RKO (cell line): ENCODE measurements around the gene CCL1.

Source experiments
- DNase-seq: peaks from one replicate; pipeline ENCODE4 v3.0.0-alpha.2; 2016; ENCODE audit warnings: low spot score

The CCL1 gene

DNA sequence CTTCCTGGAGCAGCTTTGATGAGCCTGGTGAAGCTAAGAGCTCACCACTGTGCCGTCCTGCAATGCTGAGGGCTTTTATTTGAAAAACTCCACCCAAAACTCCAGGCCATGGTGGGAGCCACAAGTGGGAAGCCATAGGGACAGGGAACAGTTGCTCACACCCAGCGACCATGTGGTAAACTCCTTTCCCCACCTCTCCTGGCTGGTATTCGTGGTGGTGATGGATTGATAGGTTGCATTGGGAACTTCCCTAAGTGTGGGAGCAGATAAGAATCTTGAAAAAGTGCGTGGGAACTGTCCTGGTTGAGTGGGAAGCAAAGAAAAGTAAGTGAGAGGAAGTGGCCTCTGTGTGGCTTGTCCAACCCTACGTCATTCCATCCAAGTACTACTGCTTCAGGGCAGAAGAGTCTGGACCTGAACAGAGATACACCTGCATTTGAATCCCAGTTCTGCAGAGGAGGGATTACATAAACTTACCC, at the start of gene CCL1:
CCL1 (minus strand) TSS at position 51 of the 479 bp plus-strand sequence. CDS start 72 bp downstream, outside the sequence.
- DNase-seq = no peak

DNA sequence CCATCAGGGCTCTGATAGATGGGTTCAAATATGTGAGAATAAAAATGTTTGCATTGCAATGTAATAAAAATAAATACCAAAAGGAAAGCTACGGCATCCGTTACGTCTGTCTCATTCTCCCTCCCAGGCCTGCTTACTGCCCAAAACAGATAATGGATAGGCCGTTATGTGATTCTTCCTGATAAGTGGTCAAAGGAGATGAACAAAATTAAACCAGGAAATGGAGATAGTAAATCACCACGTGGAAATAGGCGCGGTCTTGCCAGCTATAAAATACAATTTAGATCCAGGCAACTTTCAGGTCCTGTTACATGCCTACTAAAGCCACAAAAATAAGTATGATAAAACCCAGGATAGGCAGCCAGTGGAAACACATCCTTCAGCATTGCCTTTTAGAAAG, 49.5 kb upstream of the CCL1 start:
- DNase-seq = no peak

DNA sequence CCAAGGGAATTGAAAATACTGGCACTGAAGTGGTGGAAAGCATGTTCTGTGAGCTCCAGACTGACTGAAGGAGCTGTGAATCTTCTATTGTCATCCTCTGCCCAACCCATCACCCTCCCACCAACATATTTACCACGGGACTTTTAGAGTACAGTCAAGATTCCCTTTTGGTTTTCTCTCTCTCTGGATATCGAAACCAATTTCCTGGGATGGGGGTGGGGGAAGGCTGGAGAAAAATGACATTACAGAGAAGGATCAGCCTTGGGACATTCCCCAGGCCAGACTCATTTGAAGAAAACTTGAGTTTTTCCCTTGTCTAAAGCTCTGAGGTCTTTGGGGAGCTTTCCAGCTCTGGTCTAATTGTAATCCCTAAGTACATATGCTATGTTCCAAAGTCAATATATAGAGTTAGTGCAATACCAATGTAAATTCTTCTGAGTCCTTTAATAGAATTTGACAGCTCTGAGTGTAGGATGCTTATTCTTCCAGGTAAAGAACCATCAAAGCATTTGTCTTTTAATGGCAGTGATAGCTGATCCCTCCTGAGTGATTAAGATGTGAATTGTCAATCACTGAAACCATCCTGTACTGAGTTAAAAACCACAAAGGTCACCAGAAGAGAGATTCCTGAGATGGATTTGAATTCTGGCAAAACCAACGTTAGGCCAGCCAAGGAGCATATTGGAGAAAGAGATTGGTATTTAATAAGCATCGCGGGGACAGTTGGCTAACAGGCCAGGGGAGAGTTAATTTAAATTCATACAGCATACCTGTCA, 48.8 kb upstream of the CCL1 start:
- DNase-seq = no peak

GRCh38 chr17:34409352-34409751, 46.3 kb upstream of the CCL1 start:
- no peak for DNase-seq

GRCh38 chr17:34408439-34408838, 45.4 kb upstream of the CCL1 start:
- no peak for DNase-seq

DNA sequence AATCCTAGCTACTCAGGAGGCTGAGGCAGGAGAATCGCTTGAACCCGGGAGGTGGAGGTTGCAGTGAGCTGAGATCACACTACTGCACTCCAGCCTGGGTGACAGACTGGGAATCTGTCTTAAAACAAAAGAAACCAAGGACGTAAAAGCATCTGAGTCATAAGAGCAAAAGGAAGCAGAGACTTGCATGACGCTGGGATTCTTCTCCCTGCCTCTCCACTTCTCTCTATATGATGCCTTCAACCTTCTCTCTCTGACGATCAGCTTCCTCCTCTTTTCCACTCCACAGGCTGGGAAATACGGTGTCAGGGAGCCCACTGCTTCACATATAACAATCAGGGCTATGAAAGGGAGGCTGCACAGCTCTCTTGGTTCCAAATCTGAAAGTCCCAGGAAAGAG, 43.2 kb upstream of the CCL1 start:
- DNase-seq = no peak

- no peak for DNase-seq
Observed at GRCh38 chr17:34403006-34403405, 40.0 kb upstream of the CCL1 start.

GRCh38 chr17:34401165-34401564, 38.1 kb upstream of the CCL1 start:
- no peak for DNase-seq

GRCh38 chr17:34400301-34400931, 37.4 kb upstream of the CCL1 start:
- no peak for DNase-seq

DNA sequence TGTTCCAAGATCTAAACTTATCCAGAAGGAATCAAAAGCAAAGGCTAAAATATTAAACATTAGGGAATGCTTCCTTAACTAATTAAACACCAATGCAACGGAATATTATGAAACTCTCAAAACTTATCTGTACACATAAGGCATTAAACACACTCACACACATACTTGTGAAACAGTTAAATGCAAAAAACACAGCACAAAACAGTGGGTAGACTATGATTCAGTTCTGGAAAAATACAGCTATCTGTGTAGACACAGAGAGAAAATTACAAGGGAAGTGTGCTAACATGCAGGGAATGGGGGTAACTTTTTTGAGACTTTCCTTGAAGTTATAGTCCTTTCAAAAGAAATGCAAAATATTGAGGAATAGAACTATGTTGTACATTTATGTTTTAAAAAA, 36.7 kb upstream of the CCL1 start:
- DNase-seq = no peak

GRCh38 chr17:34398990-34399389, 36.0 kb upstream of the CCL1 start:
- no peak for DNase-seq

DNA sequence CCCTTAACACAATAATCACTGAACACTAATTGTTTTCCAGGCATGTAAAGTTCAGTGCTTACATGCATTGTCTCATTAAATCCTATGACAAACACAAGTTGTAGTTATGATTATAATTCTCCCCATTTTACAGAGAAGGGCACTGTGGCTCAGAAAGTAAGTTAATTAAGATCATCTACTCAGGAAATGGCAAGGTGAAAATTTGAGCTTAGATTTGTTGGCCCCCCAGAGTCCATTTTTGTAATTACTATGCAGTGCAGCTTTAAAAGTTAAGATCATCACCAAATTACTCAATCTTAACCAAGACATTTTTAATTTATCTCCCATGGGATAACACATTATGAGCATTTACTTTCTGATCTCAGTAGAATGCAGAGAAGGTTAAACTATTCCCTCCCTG, 34.2 kb upstream of the CCL1 start:
- no peak for DNase-seq

- no peak for DNase-seq
Observed at GRCh38 chr17:34393401-34393800, 30.4 kb upstream of the CCL1 start.

DNA sequence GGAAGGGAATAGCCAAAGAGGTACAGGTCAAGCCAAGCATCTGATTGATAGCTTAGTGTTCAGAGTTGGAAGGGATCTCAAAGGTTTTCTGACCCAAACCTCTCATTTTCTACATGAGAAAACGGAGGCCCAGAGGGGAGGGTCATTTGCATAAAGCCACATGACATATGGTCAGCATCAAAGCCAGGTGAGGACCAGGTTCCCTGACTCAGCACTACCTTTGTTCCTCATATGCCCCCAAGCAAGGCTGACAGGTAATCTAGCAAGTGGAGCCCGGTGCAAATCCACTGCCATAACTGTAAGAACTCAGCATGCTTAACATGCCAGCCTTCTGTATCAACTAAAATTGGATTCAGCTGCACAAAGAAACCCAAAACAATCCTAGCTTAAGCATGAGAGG, 28.2 kb upstream of the CCL1 start:
- DNase-seq = no peak

- DNase-seq = no peak
Observed at GRCh38 chr17:34390649-34391048, 27.6 kb upstream of the CCL1 start.

GRCh38 chr17:34389126-34389750, 26.2 kb upstream of the CCL1 start:
- no peak for DNase-seq

GRCh38 chr17:34387566-34387965, 24.5 kb upstream of the CCL1 start:
- no peak for DNase-seq

GRCh38 chr17:34386697-34387550, 23.9 kb upstream of the CCL1 start:
- no peak for DNase-seq

DNA sequence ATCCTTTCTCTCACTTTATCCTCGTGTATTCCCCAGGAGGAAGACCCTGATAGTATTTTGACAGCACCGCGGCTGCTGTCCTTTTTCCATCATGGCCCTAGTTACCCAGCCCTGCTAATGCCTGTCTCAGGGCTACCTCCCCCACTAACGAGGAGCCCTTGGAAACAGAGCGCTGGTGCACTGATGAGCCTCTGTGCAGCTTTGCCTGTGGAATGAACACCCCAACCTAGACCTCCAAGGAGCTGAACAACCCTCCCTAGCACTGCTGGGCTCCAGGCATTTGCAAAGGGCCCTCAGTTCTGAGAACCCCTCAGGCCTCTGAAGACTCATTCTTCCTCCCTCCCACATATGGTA, 23.3 kb upstream of the CCL1 start:
- DNase-seq = no peak

- DNase-seq = no peak
Observed at GRCh38 chr17:34384822-34385605, 22.0 kb upstream of the CCL1 start.

DNA sequence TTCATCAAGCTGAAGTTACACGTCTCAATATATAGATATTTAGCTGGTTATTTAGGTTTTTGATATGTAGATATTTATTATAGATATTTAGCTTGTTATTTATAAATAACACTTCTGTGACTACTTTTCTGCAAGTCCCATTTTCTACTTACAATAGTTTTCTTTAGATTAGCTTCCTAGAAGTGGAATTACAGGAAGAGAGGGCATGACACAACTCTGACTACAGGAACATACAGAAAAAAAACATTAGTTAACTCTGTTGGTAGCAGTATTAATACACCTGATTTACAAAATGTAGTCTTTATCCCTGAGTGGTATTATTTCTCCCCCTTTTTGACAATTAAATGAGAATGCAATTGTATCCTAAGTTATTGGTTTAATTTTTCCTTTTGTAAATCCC, 21.2 kb upstream of the CCL1 start:
- no peak for DNase-seq

GRCh38 chr17:34383216-34383615, 20.2 kb upstream of the CCL1 start:
- no peak for DNase-seq
